AG09319 (cell line): ENCODE measurements around the gene INTS11.

ENCODE experiments used
- DNase-seq: peaks from one replicate; pipeline ENCODE4 v3.0.0-alpha.2; 2010; ENCODE audit warnings: low read depth; ENCODE audit errors: extremely low read depth
- CTCF ChIP-seq: IDR thresholded peaks from 2 replicates; pipeline ENCODE4 v1.5.1; 2011; ENCODE audit warnings: low read depth, mild to moderate bottlenecking, inconsistent platforms, low read length, moderate library complexity

INTS11 gene

GRCh38 chr1:1348420-1349255 lies 24.2 kb upstream of the INTS11 start:
- no peak for DNase-seq
- TF ChIP-seq CTCF, result no peak

GRCh38 chr1:1347663-1348419 lies 23.4 kb upstream of the INTS11 start:
- DNase-seq, result no peak
- TF ChIP-seq CTCF, result no peak

- TF ChIP-seq CTCF, result no peak
- DNase-seq, result no peak
These were observed 22.7 kb upstream of the INTS11 start for GRCh38 chr1:1347026-1347595.

GRCh38 chr1:1346501-1346890 lies 22.0 kb upstream of the INTS11 start:
- no peak for TF ChIP-seq CTCF

GRCh38 chr1:1345860-1346500 lies 21.5 kb upstream of the INTS11 start:
- no peak for TF ChIP-seq CTCF
- DNase-seq, result no peak

More at GRCh38 chr1:1346501-1346890, 22.0 kb upstream of the INTS11 start:
- no peak for DNase-seq

GRCh38 chr1:1345384-1345783 lies 20.9 kb upstream of the INTS11 start:
- no peak for DNase-seq
- TF ChIP-seq CTCF, result no peak
